Natural killer cell (primary cell): ENCODE measurements around the gene TBC1D19. TPM values are rescaled to one million over a fixed set of nuclear protein-coding genes. Genes with fewer than 3 reads are reported as not detected.

Experiments
- ATAC-seq, 3 donors: fragments of 150-1000 bp in 2 of 3; fragments of 200-7000 bp in 1 of 3; cut with Tn5 transposase; 1 replicate in 1 of 3; 2 replicates in 2 of 3; pipeline ENCODE4 v1.10.0; 2021; ENCODE audit warnings: mild to moderate bottlenecking in 2 of 3, moderate library complexity in 2 of 3
- DNase-seq, 2 donors: peaks; one replicate each; pipeline versions ENCODE4 v3.0.0 to v3.0.0-alpha.2; 2013 to 2021; ENCODE audit warnings: mixed read lengths in 1 of 2
- H3K27ac ChIP-seq: one replicate; pipeline ENCODE4 v1.5.1; 2013; ENCODE audit warnings: mild to moderate bottlenecking, low read length
- H3K27me3 ChIP-seq: one replicate; pipeline ENCODE4 v1.6.1; 2013; ENCODE audit warnings: low read length; ENCODE audit not compliant: control insufficient read depth, insufficient read depth
- H3K36me3 ChIP-seq: one replicate; pipeline ENCODE4 v1.6.1; 2013; ENCODE audit warnings: low read length; ENCODE audit not compliant: control insufficient read depth, insufficient read depth
- H3K4me1 ChIP-seq: one replicate; pipeline ENCODE4 v1.6.1; 2013; ENCODE audit warnings: low read length; ENCODE audit not compliant: control insufficient read depth, insufficient read depth
- H3K4me3 ChIP-seq: one replicate; pipeline ENCODE4 v1.5.1; 2013; ENCODE audit warnings: low read length
- H3K9me3 ChIP-seq: one replicate; pipeline ENCODE4 v1.6.1; 2013; ENCODE audit warnings: low read length; ENCODE audit not compliant: control insufficient read depth, insufficient read depth
- H3K27ac Mint-ChIP-seq, 2 donors: one replicate each; pipeline ENCODE4 v1.8.0; 2022; ENCODE audit warnings: mild to moderate bottlenecking in 2 of 2, mixed read lengths in 2 of 2, moderate library complexity in 1 of 2
- H3K27me3 Mint-ChIP-seq, 2 donors: one replicate each; pipeline ENCODE4 v1.8.0; 2022; ENCODE audit warnings: low read depth in 2 of 2, mixed read lengths in 2 of 2
- H3K36me3 Mint-ChIP-seq: one replicate; pipeline ENCODE4 v1.8.0; 2022; ENCODE audit warnings: mixed read lengths
- H3K4me1 Mint-ChIP-seq, 2 donors: one replicate each; pipeline ENCODE4 v1.8.0; 2022; ENCODE audit warnings: mixed read lengths in 2 of 2
- H3K4me3 Mint-ChIP-seq: one replicate; pipeline ENCODE4 v1.8.0; 2022; ENCODE audit warnings: mild to moderate bottlenecking, moderate library complexity, mixed read lengths
- H3K9me3 Mint-ChIP-seq, 2 donors: one replicate each; pipeline ENCODE4 v1.8.0; 2022; ENCODE audit warnings: mixed read lengths in 2 of 2
- CTCF ChIP-seq: fragments of 200-600 bp; IDR thresholded peaks from one replicate; pipeline ENCODE4 v1.8.0; 2022; ENCODE audit warnings: antibody characterized with exemption
- WGBS: methylation state at CpG from one replicate; pipeline ENCODE4 v1.1.7; 2013; ENCODE audit warnings: missing lambda C conversion rate; ENCODE audit not compliant: insufficient coverage; 5-methylcytosine and 5-hydroxymethylcytosine counted together
- intact Hi-C: fragments of 100-400 bp; cut with micrococcal nuclease; formaldehyde crosslinking; loops from one replicate; pipeline ENCODE4 v1.14.2; 2022
- total RNA-seq, 4 donors: library from RNA; stranded (reverse); fragments of 120-200 nt in 1 of 4; gene quantifications; one replicate each; pipeline versions ENCODE4 v1.2.3 to v1.2.4, GENCODE V29; 2013 to 2022

Gene TBC1D19
- total RNA-seq, 3 donors from 2014 or later (not counting 1 experiment from before 2014, with no cell fraction given): 13.0 to 21.3 (median 16.8) TPM

- Histone ChIP-seq H3K27ac (no peak overlapping the region), H3K36me3 (no peaks in the 10 kb centered on the region), H3K4me3 (no peak overlapping the region), H3K4me1 (no peaks in the 10 kb centered on the region), H3K9me3 (no peaks in the 10 kb centered on the region), H3K27me3 (no peaks in the 10 kb centered on the region)
- Mint-ChIP-seq H3K9me3 (no peaks in the 10 kb centered on the region), H3K27me3 (no peaks in the 10 kb centered on the region), H3K36me3 (no peaks in the 10 kb centered on the region), H3K4me1 (peaks cover 22 to 30% of the 10 kb centered on the region in 2 donors), H3K27ac (no peak overlapping the region), H3K4me3 (no peak overlapping the region)
- intact Hi-C loops: no loop called here
- no peak for ATAC-seq
- DNase-seq: no peak
- WGBS: 95% methylated on average over 4 of the region's 5 CpGs
- no peak for TF ChIP-seq CTCF
These were observed 10.5 kb downstream of the TBC1D19 start for GRCh38 chr4:26594371-26594770.

GRCh38 chr4:26594778-26595177 lies 10.9 kb downstream of the TBC1D19 start:
- no peaks in the 10 kb centered on the region for H3K36me3 ChIP-seq
- peak overlapping the region in 1 of 2 donors; percentile 3 for H3K27ac Mint-ChIP-seq
- ATAC-seq (no peak), DNase-seq (no peak)
- no peak overlapping the region for H3K4me3 Mint-ChIP-seq
- H3K9me3 ChIP-seq: no peaks in the 10 kb centered on the region
- H3K36me3 Mint-ChIP-seq: no peaks in the 10 kb centered on the region
- TF ChIP-seq CTCF: no peak
- intact Hi-C loops: no loop called here
- no peaks in the 10 kb centered on the region for H3K9me3 Mint-ChIP-seq
- no peaks in the 10 kb centered on the region for H3K27me3 Mint-ChIP-seq
- no peaks in the 10 kb centered on the region for H3K4me1 ChIP-seq
- H3K27me3 ChIP-seq: no peaks in the 10 kb centered on the region
- no peak overlapping the region for H3K27ac ChIP-seq
- 94% methylated on average over 6 of the region's 6 CpGs for WGBS
- peaks cover 18 to 26% of the 10 kb centered on the region in 2 donors for H3K4me1 Mint-ChIP-seq
- H3K4me3 ChIP-seq: no peak overlapping the region

- ATAC-seq (no peak), DNase-seq (no peak)
- WGBS: no CpG with 5 or more reads among the region's 1 CpG
- H3K27me3 ChIP-seq: no peaks in the 10 kb centered on the region
- Mint-ChIP-seq H3K27ac (no peak overlapping the region), H3K36me3 (no peaks in the 10 kb centered on the region), H3K4me3 (no peak overlapping the region), H3K4me1 (peaks cover 13 to 17% of the 10 kb centered on the region in 2 donors), H3K9me3 (no peaks in the 10 kb centered on the region), H3K27me3 (no peaks in the 10 kb centered on the region)
- no peaks in the 10 kb centered on the region for H3K9me3 ChIP-seq
- no peak overlapping the region for H3K4me3 ChIP-seq
- no peak for TF ChIP-seq CTCF
- H3K27ac ChIP-seq: no peak overlapping the region
- no peaks in the 10 kb centered on the region for H3K4me1 ChIP-seq
- intact Hi-C loops: no loop called here
- no peaks in the 10 kb centered on the region for H3K36me3 ChIP-seq
These were observed 13.0 kb downstream of the TBC1D19 start for GRCh38 chr4:26596843-26597242.

GRCh38 chr4:26601204-26601603 lies 17.3 kb downstream of the TBC1D19 start:
- H3K4me3 Mint-ChIP-seq: no peak overlapping the region
- ATAC-seq (no peak), DNase-seq (no peak)
- Histone ChIP-seq H3K9me3 (no peaks in the 10 kb centered on the region), H3K4me3 (no peak overlapping the region), H3K27me3 (no peaks in the 10 kb centered on the region), H3K36me3 (no peaks in the 10 kb centered on the region), H3K4me1 (no peaks in the 10 kb centered on the region), H3K27ac (no peak overlapping the region)
- no peaks in the 10 kb centered on the region for H3K27me3 Mint-ChIP-seq
- H3K27ac Mint-ChIP-seq: no peak overlapping the region
- peaks cover 4 to 12% of the 10 kb centered on the region in 2 donors for H3K4me1 Mint-ChIP-seq
- WGBS: 100% methylated on average over 1 of the region's 1 CpG
- H3K9me3 Mint-ChIP-seq: no peaks in the 10 kb centered on the region
- TF ChIP-seq CTCF: no peak
- no peaks in the 10 kb centered on the region for H3K36me3 Mint-ChIP-seq
- intact Hi-C loops: no loop called here
